Large intestine (tissue), 3 donors: ENCODE results near the gene LCP2. TPM values are rescaled to one million over a fixed set of nuclear protein-coding genes. Genes with fewer than 3 reads are reported as not detected.

Experiments
- DNase-seq, 2 donors: peaks; one replicate each; pipeline versions ENCODE4 v3.0.0 to v3.0.0-alpha.2; 2013
- H3K27ac ChIP-seq: one replicate; pipeline ENCODE4 v1.5.1; 2013; ENCODE audit warnings: low read length
- H3K27me3 ChIP-seq: 2 replicates; pipeline ENCODE4 v1.6.1; 2013; ENCODE audit warnings: low read length; ENCODE audit not compliant: control insufficient read depth, insufficient read depth
- H3K36me3 ChIP-seq: 2 replicates; pipeline ENCODE4 v1.6.1; 2013; ENCODE audit warnings: low read length; ENCODE audit not compliant: control insufficient read depth, insufficient read depth
- H3K4me1 ChIP-seq: one replicate; pipeline ENCODE4 v1.6.1; 2013; ENCODE audit warnings: low read length; ENCODE audit not compliant: control insufficient read depth, insufficient read depth
- H3K4me3 ChIP-seq: one replicate; pipeline ENCODE4 v1.5.1; 2013; ENCODE audit warnings: low read length
- H3K9me3 ChIP-seq: one replicate; pipeline ENCODE4 v1.6.1; 2013; ENCODE audit warnings: mild to moderate bottlenecking, low read depth, low read length, moderate library complexity; ENCODE audit not compliant: control insufficient read depth
- WGBS: methylation state at CpG from one replicate; pipeline ENCODE4 v1.1.5; 2013; ENCODE audit warnings: low lambda C conversion rate; ENCODE audit not compliant: insufficient coverage; 5-methylcytosine and 5-hydroxymethylcytosine counted together
- polyA plus RNA-seq: library from polyadenylated mRNA; unstranded; fragments of 120-200 nt; gene quantifications from one replicate; pipeline ENCODE4 v1.2.1, GENCODE V29; 2013

Gene LCP2
- polyA plus RNA-seq, 1 donor = 15.6 TPM

- no peaks in the 10 kb centered on the region for H3K4me1 ChIP-seq
- no peaks in the 10 kb centered on the region for H3K27me3 ChIP-seq
- no peaks in the 10 kb centered on the region for H3K36me3 ChIP-seq
- DNase-seq = no peak
- H3K4me3 ChIP-seq = no peak overlapping the region
- no CpG with 5 or more reads among the region's 2 CpGs for WGBS
- H3K9me3 ChIP-seq = no peaks in the 10 kb centered on the region
- no peak overlapping the region for H3K27ac ChIP-seq
Measured at GRCh38 chr5:170276140-170276539, 21.4 kb downstream of the LCP2 start.

DNA sequence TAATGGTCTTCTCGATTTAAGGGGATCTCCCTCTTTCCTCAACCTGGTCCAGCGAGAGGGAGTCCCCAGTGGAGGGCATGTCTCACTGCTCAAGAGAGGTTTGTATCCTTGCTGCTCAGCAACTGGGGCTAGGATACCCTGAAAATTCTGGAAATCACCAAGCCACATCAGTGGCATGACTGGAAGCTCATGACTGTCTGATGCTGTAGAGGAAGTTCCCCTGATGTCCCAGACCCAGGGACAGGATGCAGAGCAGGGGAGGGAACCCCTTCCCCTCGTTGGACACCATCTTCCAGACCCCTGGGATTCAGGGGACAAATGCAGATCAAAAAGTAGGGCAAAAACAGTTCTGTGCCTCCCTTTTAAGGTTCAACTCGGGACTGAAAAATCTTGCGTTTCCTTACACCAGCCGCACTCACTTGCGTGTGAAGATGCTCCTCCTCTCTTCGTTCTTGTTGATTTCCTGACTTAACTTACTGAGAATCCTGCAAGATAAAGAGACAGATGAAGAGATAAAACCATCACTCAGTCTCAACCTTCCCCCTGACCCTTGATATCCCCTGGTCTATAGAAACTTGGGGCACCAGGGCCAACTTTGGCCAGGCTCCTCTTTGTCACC lies 22.1 kb downstream of the LCP2 start:
- H3K36me3 ChIP-seq = no peaks in the 10 kb centered on the region
- no peak overlapping the region for H3K4me3 ChIP-seq
- H3K27me3 ChIP-seq = no peaks in the 10 kb centered on the region
- H3K4me1 ChIP-seq = no peaks in the 10 kb centered on the region
- H3K27ac ChIP-seq = no peak overlapping the region
- no peaks in the 10 kb centered on the region for H3K9me3 ChIP-seq
- no CpG with 5 or more reads among the region's 8 CpGs for WGBS
- DNase-seq = no peak

DNA sequence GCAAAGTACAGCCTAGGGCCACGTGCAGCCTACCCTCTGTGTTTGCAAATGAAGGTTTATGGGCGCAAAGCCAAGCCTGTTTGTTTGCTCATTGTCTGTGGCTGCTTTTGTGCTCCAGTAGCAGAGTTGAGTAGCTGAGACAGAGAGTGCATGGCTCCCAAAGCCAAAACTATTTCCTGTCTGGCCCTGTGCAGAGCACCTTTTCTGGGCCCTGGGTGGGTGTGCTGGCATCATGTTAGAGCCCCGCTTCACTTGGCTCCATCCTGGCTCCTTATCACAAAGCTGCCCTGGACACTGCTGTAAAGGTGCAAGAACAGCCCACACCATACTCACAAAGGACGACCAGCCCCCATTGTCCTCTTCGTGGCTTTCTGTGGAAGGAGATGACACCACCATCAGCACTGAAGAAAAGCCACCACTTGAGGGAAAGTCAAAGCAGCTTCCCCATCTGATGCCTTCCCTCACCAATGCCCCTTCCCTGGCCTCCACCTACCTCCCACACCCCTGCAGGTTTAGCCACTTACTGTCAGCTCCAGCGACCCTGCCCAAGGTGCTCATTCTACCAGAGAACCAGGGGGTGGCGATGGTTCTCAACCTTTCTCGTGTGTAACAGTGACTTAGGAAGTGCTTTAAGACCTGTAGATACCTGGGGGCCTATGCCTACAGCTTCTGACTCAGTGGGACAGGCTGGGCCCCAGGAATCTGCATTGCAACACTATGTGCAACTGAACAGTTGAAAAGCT lies 23.4 kb downstream of the LCP2 start:
- Histone ChIP-seq H3K9me3 (no peaks in the 10 kb centered on the region), H3K27ac (no peak overlapping the region), H3K4me3 (no peak overlapping the region), H3K36me3 (no peaks in the 10 kb centered on the region), H3K27me3 (no peaks in the 10 kb centered on the region), H3K4me1 (no peaks in the 10 kb centered on the region)
- no CpG with 5 or more reads among the region's 8 CpGs for WGBS
- no peak for DNase-seq

DNA sequence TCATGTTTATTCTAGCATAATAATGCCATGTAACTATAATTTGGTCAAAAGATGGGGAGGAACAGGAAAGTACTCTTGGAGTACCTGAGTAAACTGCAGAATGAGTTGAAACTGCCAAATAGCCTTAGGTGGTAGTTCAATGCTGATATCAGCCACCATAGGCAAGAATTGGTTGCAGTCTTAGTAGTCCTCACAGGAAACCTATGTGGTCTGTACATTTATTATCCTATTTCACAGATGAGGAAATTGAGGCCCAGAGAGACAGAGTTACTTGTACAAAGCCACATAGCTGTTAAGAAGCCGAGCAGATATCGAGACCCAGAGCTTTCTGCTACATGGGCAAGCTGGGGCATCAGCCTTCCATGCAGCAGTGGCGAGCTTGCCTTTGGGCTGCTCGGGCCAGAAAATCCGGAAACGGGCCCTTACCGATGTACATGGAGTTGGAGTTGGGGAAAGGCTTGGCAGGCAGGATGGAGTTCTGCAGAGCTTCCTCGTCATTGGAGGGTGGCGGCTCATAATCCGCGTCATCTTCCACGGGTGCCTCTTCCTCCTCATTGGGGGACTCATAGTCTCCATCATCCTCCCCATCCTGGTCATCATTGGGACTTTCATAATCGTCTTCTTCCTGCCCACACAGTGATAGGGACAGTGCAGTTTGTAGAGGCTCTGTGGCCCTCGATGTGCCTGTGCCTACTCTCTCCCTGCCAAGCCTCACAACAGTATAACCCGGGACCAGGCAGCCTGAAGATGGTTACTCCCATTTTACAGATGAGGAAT lies 27.1 kb downstream of the LCP2 start:
- H3K36me3 ChIP-seq = no peaks in the 10 kb centered on the region
- H3K27me3 ChIP-seq = peaks cover 19% of the 10 kb centered on the region
- H3K4me3 ChIP-seq = no peak overlapping the region
- no peaks in the 10 kb centered on the region for H3K9me3 ChIP-seq
- no peaks in the 10 kb centered on the region for H3K4me1 ChIP-seq
- DNase-seq = no peak
- no peak overlapping the region for H3K27ac ChIP-seq
- no CpG with 5 or more reads among the region's 15 CpGs for WGBS

- Histone ChIP-seq H3K27ac (no peak overlapping the region), H3K4me3 (no peak overlapping the region), H3K36me3 (no peaks in the 10 kb centered on the region), H3K27me3 (peaks cover 19% of the 10 kb centered on the region), H3K9me3 (no peaks in the 10 kb centered on the region), H3K4me1 (no peaks in the 10 kb centered on the region)
- no peak for DNase-seq
- no CpG with 5 or more reads among the region's 7 CpGs for WGBS
Measured at GRCh38 chr5:170269579-170269978, 28.0 kb downstream of the LCP2 start.

GRCh38 chr5:170268884-170269283 lies 28.7 kb downstream of the LCP2 start:
- DNase-seq = no peak
- H3K4me1 ChIP-seq = no peaks in the 10 kb centered on the region
- H3K36me3 ChIP-seq = no peaks in the 10 kb centered on the region
- H3K27ac ChIP-seq = no peak overlapping the region
- H3K9me3 ChIP-seq = no peaks in the 10 kb centered on the region
- no peak overlapping the region for H3K4me3 ChIP-seq
- WGBS = no CpG with 5 or more reads among the region's 3 CpGs
- peaks cover 19% of the 10 kb centered on the region for H3K27me3 ChIP-seq

GRCh38 chr5:170268153-170268689 lies 29.4 kb downstream of the LCP2 start:
- 0% methylated on average over 2 of the region's 15 CpGs for WGBS
- H3K9me3 ChIP-seq = no peaks in the 10 kb centered on the region

DNA sequence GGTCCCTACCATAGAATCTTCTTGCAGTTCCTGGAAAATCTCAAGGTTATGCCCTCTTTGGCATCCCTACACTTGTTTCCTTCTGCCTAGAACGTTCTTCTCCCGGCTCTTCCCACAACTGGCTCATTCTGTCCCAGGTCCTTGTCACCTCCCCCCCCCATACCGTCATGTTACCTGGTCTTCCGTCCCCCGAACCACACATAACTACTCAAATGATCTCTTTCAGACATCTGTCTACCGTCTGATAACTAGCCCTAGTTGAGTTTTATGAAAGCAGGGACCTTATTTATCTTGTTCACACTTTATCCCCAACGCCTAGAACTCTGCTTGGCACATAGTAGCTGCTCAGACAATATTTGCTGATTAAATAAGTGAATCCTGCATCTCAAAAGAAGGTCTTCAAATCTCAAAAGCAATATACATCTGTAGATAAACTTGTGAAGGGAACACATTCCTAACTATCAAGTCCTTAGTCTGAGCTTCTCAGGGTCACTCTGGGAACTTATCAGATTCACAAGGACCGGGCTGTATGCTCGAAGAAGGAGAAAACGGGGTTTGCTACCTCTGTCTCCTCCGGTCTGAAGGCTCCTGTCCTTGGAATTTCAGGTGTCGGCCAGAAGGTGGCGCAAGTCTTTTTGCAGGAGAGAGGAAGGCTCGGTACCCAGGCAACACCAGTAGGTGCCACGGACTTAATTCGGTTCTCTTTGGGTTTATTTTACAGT lies 30.0 kb downstream of the LCP2 start:
- H3K36me3 ChIP-seq = no peaks in the 10 kb centered on the region
- DNase-seq = peak; percentile 32 to 37
- no peak overlapping the region for H3K27ac ChIP-seq
- 86% methylated on average over 2 of the region's 16 CpGs for WGBS
- peaks cover 19% of the 10 kb centered on the region for H3K27me3 ChIP-seq
- no peaks in the 10 kb centered on the region for H3K4me1 ChIP-seq
- no peaks in the 10 kb centered on the region for H3K9me3 ChIP-seq
- no peak overlapping the region for H3K4me3 ChIP-seq

More at GRCh38 chr5:170268153-170268689, 29.4 kb downstream of the LCP2 start:
- no peak for DNase-seq
- Histone ChIP-seq H3K4me3 (no peak overlapping the region), H3K27ac (no peak overlapping the region), H3K4me1 (no peaks in the 10 kb centered on the region), H3K36me3 (no peaks in the 10 kb centered on the region), H3K27me3 (peaks cover 19% of the 10 kb centered on the region)

GRCh38 chr5:170266570-170267381 lies 30.8 kb downstream of the LCP2 start:
- Histone ChIP-seq H3K4me3 (no peak overlapping the region), H3K27ac (no peak overlapping the region), H3K27me3 (peaks cover 19% of the 10 kb centered on the region), H3K4me1 (no peaks in the 10 kb centered on the region), H3K9me3 (no peaks in the 10 kb centered on the region), H3K36me3 (no peaks in the 10 kb centered on the region)
- 67% methylated on average over 1 of the region's 17 CpGs for WGBS
- no peak for DNase-seq
